ENCODE measurements around the gene ESD.

DNA sequence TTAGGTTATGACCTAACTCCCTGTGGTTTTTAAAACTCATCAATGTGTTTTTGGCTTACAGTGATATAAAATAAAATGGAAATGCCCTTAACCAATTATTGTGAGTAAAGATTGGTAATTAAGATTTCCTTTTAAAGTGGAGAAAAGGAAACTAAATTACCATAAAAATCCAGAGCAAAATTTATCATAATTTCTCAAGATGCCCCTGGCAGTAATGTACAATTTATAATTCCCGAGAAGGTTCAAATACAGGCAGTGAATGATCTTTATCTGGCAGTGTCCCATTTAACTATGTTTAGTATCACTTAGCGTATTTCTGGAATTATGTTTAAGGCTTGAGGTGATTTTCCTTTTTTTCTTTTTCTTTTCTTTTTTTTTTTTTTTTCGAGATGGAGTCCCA, 61.5 kb downstream of the ESD start:
- TF ChIP-seq, protein P1, sequence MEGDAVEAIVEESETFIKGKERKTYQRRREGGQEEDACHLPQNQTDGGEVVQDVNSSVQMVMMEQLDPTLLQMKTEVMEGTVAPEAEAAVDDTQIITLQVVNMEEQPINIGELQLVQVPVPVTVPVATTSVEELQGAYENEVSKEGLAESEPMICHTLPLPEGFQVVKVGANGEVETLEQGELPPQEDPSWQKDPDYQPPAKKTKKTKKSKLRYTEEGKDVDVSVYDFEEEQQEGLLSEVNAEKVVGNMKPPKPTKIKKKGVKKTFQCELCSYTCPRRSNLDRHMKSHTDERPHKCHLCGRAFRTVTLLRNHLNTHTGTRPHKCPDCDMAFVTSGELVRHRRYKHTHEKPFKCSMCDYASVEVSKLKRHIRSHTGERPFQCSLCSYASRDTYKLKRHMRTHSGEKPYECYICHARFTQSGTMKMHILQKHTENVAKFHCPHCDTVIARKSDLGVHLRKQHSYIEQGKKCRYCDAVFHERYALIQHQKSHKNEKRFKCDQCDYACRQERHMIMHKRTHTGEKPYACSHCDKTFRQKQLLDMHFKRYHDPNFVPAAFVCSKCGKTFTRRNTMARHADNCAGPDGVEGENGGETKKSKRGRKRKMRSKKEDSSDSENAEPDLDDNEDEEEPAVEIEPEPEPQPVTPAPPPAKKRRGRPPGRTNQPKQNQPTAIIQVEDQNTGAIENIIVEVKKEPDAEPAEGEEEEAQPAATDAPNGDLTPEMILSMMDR (IDR thresholded peaks at IDR 0.05; ENCODE audit: insufficient read depth, low read length, poor library complexity, severe bottlenecking): no peak
- no peak for TF ChIP-seq EZH2phosphoT487 (conservative IDR thresholded peaks at IDR 0.05; ENCODE audit: low read length)

Data from SU-DHL-6 (cell line).